GM23248 (cell line): ENCODE data around the gene AMIGO2. TPM values are rescaled to one million over a fixed set of nuclear protein-coding genes. Genes with fewer than 3 reads are reported as not detected.

Experiments used
- DNase-seq: peaks from one replicate; pipeline ENCODE4 v3.0.0-alpha.2; 2015
- H2AFZ ChIP-seq: fragments of 200-600 bp; sonication (generic); 2 replicates; pipeline ENCODE4 v1.6.1; 2016; ENCODE audit warnings: antibody characterized with exemption
- H3F3A ChIP-seq: fragments of 200-600 bp; sonication (generic); 2 replicates; pipeline ENCODE4 v1.6.1; 2016; ENCODE audit warnings: mild to moderate bottlenecking, antibody characterized with exemption, mixed run types; ENCODE audit not compliant: insufficient read depth
- H3K27ac ChIP-seq: fragments of 200-600 bp; sonication (generic); 2 replicates; pipeline ENCODE4 v1.5.1; 2016; ENCODE audit warnings: mild to moderate bottlenecking
- H3K27me3 ChIP-seq: fragments of 200-600 bp; sonication (generic); replicated peaks from 2 replicates; pipeline ENCODE4 v1.6.1; 2016; ENCODE audit warnings: mild to moderate bottlenecking; ENCODE audit not compliant: insufficient read depth
- H3K36me3 ChIP-seq: fragments of 200-600 bp; sonication (generic); 2 replicates; pipeline ENCODE4 v1.6.1; 2016; ENCODE audit warnings: low read depth, mild to moderate bottlenecking
- H3K4me1 ChIP-seq: fragments of 200-600 bp; sonication (generic); 2 replicates; pipeline ENCODE4 v1.6.1; 2016; ENCODE audit warnings: mild to moderate bottlenecking; ENCODE audit not compliant: insufficient read depth
- H3K4me2 ChIP-seq: fragments of 200-600 bp; sonication (generic); one replicate; pipeline ENCODE4 v1.6.1; 2016; ENCODE audit warnings: mild to moderate bottlenecking; ENCODE audit not compliant: unreplicated experiment
- H3K4me3 ChIP-seq: fragments of 200-600 bp; sonication (generic); 2 replicates; pipeline ENCODE4 v1.5.1; 2016; ENCODE audit warnings: mild to moderate bottlenecking
- H3K79me2 ChIP-seq: fragments of 200-600 bp; sonication (generic); 2 replicates; pipeline ENCODE4 v1.6.1; 2016; ENCODE audit warnings: mild to moderate bottlenecking; ENCODE audit not compliant: insufficient read depth
- H3K9ac ChIP-seq: fragments of 200-600 bp; sonication (generic); 2 replicates; pipeline ENCODE4 v1.6.1; 2016; ENCODE audit warnings: mild to moderate bottlenecking
- H3K9me2 ChIP-seq: fragments of 200-600 bp; sonication (generic); 2 replicates; pipeline ENCODE4 v1.6.1; 2016; ENCODE audit warnings: mixed run types, mild to moderate bottlenecking, moderate library complexity; ENCODE audit not compliant: insufficient read depth
- H3K9me3 ChIP-seq: fragments of 200-600 bp; sonication (generic); one replicate; pipeline ENCODE4 v1.6.1; 2017; ENCODE audit warnings: low read depth
- H4K20me1 ChIP-seq: fragments of 200-600 bp; sonication (generic); 2 replicates; pipeline ENCODE4 v1.6.0; 2016; ENCODE audit not compliant: insufficient read depth
- EZH2 ChIP-seq: fragments of 200-600 bp; sonication (generic); IDR thresholded peaks from 2 replicates; pipeline ENCODE4 v1.6.1; 2018; ENCODE audit warnings: antibody characterized with exemption, mild to moderate bottlenecking; ENCODE audit not compliant: insufficient read depth, poor library complexity, severe bottlenecking
- EZH2phosphoT487 ChIP-seq: fragments of 200-600 bp; sonication (generic); IDR thresholded peaks from 2 replicates; pipeline ENCODE4 v1.6.1; 2018; ENCODE audit warnings: antibody characterized with exemption, moderate library complexity, mild to moderate bottlenecking, low read depth; ENCODE audit not compliant: insufficient read depth
- WGBS, 2 experiments: methylation state at CpG; one replicate each; pipeline ENCODE4 v1.1.6; 2015 to 2017; ENCODE audit warnings: low lambda C conversion rate in 2 of 2, low coverage in 1 of 2; ENCODE audit errors: missing lambda C conversion rate in 2 of 2; 5-methylcytosine and 5-hydroxymethylcytosine counted together
- in situ Hi-C: fragments of 300-500 bp; cut with MboI; formaldehyde crosslinking; loops from 2 replicates; pipeline ENCODE4 v1.15.0; 2020
- polyA plus RNA-seq: library from polyadenylated mRNA; unstranded; fragments of >200 nt; fragmentation: Nextera tagmentation; extraction: Ambion mirVana; gene quantifications from 2 replicates; pipeline ENCODE4 v1.2.1, GENCODE V29; 2016
- total RNA-seq: library from RNA; depleted of rRNA; stranded (reverse); fragments of >200 nt; shearing (Covaris generic); gene quantifications from 2 replicates; pipeline ENCODE4 v1.2.3, GENCODE V29; 2014

Gene AMIGO2
- total and polyA plus RNA-seq, 2 experiments from 2014 or later = 19.6 to 29.9 TPM

DNA sequence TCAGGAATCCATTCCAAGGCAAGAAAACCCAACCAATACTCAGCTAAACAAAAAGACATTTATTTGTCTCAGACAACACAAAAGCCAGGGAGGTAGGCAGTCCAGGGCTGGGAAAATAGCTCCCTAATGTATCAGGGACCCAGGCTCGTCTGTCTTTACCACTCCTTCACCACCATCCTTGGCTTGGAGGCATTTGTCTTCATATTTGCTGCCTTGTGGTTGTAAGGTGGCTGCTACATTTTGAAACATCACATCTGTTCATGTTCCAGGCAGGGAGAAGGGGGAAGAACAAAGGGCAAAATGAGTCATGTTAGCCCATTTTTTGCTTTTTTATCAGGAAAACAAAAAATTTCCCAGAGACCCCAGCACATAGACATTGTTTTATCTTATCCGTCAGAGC, 45.1 kb downstream of the AMIGO2 start:
- 73 to 83% methylated on average over 2 of the region's 2 CpGs for WGBS, 2 experiments
- H4K20me1 ChIP-seq = no peaks in the 10 kb centered on the region
- H3K9me2 ChIP-seq = no peaks in the 10 kb centered on the region
- no peaks in the 10 kb centered on the region for H3K27me3 ChIP-seq
- no peak overlapping the region for H3K9ac ChIP-seq
- no peak overlapping the region for H3K27ac ChIP-seq
- TF ChIP-seq EZH2phosphoT487 (no peak), EZH2 (no peak)
- no peak overlapping the region for H3K4me3 ChIP-seq
- no peaks in the 10 kb centered on the region for H3K9me3 ChIP-seq
- H3F3A ChIP-seq = no peaks in the 10 kb centered on the region
- no peaks in the 10 kb centered on the region for H3K36me3 ChIP-seq
- in situ Hi-C loops = loop anchor here (10.0 kb wide), 2 partner anchors 270 to 630 kb away; no protein-coding TSS in a partner anchor
- H3K4me1 ChIP-seq = peaks cover 8% of the 10 kb centered on the region
- no peak for DNase-seq
- no peaks in the 10 kb centered on the region for H3K79me2 ChIP-seq
- H2AFZ ChIP-seq = no peak overlapping the region
- no peak overlapping the region for H3K4me2 ChIP-seq

DNA sequence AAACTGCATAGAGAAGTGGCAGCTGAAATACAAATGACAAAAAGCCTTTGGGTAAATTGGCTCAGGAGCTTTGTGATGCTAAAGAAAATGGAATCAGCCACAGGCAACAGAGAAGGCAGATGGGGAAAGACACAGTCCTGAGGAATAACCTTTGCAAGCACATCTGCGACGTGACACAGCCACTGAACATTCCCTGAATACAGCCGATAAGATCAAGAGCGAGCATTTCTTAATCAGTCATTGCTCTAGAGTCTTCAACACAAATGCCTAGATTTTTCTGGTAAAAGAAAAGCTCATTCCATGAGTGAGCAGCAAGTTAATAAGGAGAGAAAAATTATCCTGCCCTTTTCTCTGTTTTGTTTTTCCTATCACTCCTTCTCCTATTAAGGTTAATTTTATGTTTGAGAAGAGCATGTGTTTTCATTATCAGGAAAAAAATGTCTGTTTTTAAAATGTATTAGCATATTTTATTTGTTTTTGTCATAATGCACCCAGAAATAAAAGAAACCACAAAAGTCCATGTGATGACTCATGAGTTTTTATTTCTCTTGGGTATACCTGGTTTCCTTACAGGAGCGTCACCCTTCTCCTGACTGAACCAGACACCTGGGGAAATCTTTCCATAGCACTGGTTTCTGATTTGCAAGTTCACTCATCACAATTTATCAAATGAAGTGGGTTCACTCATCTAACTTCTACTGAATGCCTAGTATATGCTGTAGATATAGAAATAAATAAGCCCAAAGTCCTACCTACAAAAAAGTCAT, 45.8 kb downstream of the AMIGO2 start:
- Histone ChIP-seq H3F3A (no peaks in the 10 kb centered on the region), H3K9me3 (no peaks in the 10 kb centered on the region), H3K4me1 (peaks cover 8% of the 10 kb centered on the region), H3K27ac (no peak overlapping the region), H4K20me1 (no peaks in the 10 kb centered on the region), H3K9me2 (no peaks in the 10 kb centered on the region), H3K4me3 (no peak overlapping the region), H3K9ac (no peak overlapping the region), H3K4me2 (no peak overlapping the region), H3K27me3 (no peaks in the 10 kb centered on the region), H3K36me3 (no peaks in the 10 kb centered on the region), H3K79me2 (no peaks in the 10 kb centered on the region), H2AFZ (no peak overlapping the region)
- in situ Hi-C loops = loop anchor here (10.0 kb wide), 2 partner anchors 271 to 631 kb away; no protein-coding TSS in a partner anchor
- 97% methylated on average over 5 of the region's 5 CpGs for WGBS, 2 experiments
- TF ChIP-seq EZH2phosphoT487 = no peak
- no peak for TF ChIP-seq EZH2
- DNase-seq = no peak

DNA sequence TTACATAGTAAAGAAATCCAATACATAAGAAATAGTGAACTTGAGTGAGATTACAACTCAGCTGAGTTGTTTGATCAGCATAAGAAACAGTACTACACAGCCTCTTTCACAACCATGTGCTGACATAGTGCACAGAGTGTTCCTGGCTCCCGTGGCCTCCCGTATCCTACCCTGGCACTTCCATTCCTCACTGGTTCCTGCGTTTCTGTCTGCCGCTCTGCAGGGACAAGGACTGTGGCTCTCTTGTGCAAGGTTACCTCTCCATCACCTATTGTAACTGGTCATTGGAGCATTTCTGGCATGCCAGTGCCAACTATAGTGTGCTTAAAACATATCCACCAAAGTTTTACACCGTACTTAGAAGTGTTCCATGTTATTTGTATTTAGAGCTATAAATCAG, 46.7 kb downstream of the AMIGO2 start:
- Histone ChIP-seq H3K9me2 (no peaks in the 10 kb centered on the region), H2AFZ (0 out of 2 replicates have a peak overlapping the region, but pooled peaks have one; percentile 12), H3K79me2 (no peaks in the 10 kb centered on the region), H3K36me3 (no peaks in the 10 kb centered on the region), H3K9me3 (no peaks in the 10 kb centered on the region), H3F3A (no peaks in the 10 kb centered on the region), H3K4me3 (no peak overlapping the region), H3K27ac (no peak overlapping the region), H3K27me3 (no peaks in the 10 kb centered on the region), H4K20me1 (no peaks in the 10 kb centered on the region), H3K4me2 (no peak overlapping the region), H3K4me1 (peaks cover 8% of the 10 kb centered on the region), H3K9ac (no peak overlapping the region)
- peak; percentile 54 for DNase-seq
- 13 to 16% methylated on average over 5 of the region's 5 CpGs for WGBS, 2 experiments
- TF ChIP-seq EZH2phosphoT487 = no peak
- no peak for TF ChIP-seq EZH2
- in situ Hi-C loops = loop anchor here (10.0 kb wide), 2 partner anchors 272 to 632 kb away; no protein-coding TSS in a partner anchor

DNA sequence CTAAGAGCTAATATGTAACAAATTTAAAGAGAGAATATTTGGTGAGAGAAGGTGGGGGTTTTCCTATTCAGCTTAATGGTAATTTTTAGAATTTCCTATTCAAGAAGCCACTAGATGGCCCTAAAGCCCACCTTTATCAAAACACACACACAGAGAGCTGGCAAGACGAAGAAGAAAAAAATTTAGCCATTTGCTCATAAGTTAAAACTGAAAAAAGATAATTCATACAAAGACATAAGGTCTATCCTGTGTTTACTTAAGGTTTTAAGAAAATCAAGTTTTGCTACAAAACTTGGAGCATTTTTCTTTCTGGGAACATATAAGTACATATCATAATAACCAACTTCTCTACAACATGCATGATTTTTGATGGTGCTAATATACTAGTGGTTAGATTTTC, 47.1 kb downstream of the AMIGO2 start:
- H2AFZ ChIP-seq = 0 out of 2 replicates have a peak overlapping the region, but pooled peaks have one; percentile 12
- in situ Hi-C loops = loop anchor here (10.0 kb wide), 2 partner anchors 272 to 632 kb away; no protein-coding TSS in a partner anchor
- 2 to 14% methylated on average over 1 of the region's 1 CpG for WGBS, 2 experiments

More for the DNA sequence above, 47.1 kb downstream of the AMIGO2 start:
- peaks cover 8% of the 10 kb centered on the region for H3K4me1 ChIP-seq
- no peak overlapping the region for H3K27ac ChIP-seq
- H3K9me3 ChIP-seq = no peaks in the 10 kb centered on the region
- H4K20me1 ChIP-seq = no peaks in the 10 kb centered on the region
- no peak for TF ChIP-seq EZH2
- TF ChIP-seq EZH2phosphoT487 = no peak
- H3K36me3 ChIP-seq = no peaks in the 10 kb centered on the region
- no peaks in the 10 kb centered on the region for H3K27me3 ChIP-seq
- H3K9me2 ChIP-seq = no peaks in the 10 kb centered on the region
- H3K4me3 ChIP-seq = no peak overlapping the region
- H3K4me2 ChIP-seq = no peak overlapping the region
- DNase-seq = peak; percentile 81
- H3K9ac ChIP-seq = no peak overlapping the region
- H3K79me2 ChIP-seq = no peaks in the 10 kb centered on the region
- no peaks in the 10 kb centered on the region for H3F3A ChIP-seq
